Raji (cell line): Measurements from ENCODE around the gene SIX6.

Experiments
- POLR2A ChIP-seq: IDR thresholded peaks from 2 replicates; pipeline ENCODE4 v1.6.1; 2011; ENCODE audit warnings: low read depth, low read length, control low read depth; ENCODE audit not compliant: insufficient read depth

The SIX6 gene

DNA sequence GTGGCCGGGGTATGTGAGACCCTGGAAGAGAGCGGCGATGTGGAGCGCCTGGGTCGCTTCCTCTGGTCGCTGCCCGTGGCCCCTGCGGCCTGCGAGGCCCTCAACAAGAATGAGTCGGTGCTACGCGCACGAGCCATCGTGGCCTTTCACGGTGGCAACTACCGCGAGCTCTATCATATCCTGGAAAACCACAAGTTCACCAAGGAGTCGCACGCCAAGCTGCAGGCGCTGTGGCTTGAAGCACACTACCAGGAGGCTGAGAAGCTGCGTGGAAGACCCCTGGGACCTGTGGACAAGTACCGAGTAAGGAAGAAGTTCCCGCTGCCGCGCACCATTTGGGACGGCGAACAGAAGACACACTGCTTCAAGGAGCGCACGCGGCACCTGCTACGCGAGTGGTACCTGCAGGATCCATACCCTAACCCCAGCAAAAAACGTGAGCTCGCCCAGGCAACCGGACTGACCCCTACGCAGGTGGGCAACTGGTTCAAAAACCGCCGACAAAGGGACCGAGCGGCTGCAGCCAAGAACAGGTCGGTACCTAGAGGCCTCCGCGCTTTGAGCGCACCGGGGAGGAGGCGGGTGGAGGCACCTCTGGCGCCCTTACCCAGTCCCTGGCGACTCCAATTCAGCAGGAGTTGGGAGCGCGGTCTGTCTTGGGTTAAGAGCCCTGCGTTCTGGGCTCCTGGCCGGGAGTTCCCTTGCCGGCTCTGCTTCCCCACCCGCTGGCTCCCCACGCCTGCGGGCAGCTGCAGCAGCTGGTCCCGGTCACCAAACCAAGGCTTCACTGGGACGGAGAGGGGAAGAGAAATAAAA is 700 bp downstream of the SIX6 start:
- no peak for TF ChIP-seq POLR2A

DNA sequence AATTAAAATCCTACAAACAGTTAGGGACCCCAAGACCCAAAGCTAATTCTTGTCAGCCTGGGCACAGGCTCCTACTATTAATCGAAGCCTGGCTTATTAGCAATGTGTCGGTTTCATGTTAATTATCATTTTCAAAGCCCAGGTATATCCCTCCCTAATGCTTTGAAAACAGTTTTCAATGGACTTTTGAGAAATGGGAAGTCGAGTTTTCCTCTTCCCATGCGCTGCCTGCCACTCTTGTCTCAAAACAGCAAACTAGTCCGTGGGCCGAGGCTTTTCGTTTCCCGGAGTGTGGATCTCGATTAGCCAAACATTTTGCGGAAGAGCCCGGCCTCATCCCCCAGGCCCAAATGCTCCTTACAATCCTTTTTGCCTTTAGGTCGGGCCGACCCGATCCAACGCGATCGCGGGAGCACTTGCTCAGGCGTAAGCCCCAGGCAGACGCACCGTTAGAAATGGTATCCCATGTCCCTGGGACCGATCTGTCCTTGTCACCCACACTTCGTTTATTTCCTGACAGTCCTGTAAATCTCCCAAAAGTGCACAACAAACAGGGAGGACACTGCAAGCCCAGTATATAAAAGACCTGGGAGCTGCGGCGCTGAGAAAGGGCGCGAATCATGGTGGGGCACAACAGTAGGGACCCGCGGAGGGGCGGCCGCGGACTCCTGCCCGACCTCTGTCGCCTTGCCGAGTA is 1.5 kb downstream of the SIX6 start:
- TF ChIP-seq POLR2A, result no peak

DNA sequence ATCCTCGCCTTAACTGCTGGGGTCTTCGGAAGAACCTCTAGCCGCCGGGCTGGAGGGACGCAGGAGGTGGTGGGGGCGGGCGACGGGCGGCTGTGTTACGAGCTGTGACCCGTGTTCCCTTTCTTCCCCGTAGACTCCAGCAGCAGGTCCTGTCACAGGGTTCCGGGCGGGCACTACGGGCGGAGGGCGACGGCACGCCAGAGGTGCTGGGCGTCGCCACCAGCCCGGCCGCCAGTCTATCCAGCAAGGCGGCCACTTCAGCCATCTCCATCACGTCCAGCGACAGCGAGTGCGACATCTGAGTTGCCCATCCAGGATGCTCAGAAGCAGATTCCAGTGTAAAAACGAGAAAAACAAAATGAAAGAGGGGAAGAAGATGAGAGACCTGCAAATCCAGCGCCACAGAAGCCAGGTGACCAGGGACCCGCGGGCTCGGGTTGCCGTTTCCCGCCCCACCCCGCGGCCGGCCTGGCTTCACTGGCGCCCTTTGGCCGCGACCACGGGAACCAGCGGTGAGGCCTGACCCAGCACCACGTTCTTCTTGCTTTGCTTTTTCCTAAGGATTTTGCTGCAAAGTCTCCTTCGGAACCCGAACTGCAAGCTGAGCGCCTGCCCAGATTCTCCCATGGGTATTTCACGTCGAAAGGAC is 2.1 kb downstream of the SIX6 start:
- TF ChIP-seq POLR2A, result no peak

DNA sequence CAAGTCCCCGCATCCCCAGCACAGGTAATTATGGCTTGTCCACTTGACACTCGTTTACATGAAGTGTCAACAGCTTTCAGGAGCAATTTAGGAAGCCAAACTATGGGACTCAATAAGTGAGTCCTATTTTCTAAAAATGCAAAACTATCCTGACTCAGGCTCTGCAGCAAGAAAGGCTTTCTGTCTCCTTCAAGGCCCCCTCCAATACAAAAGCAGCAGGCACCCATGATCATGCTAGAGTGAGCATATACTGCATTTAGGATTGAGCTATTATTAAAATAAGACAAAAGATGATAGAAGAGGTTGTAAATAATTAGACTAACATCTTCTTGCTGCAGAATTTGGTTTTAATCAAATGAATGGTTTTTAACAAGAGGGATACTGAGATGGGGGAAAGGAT is 3.2 kb downstream of the SIX6 start:
- TF ChIP-seq POLR2A, result no peak

DNA sequence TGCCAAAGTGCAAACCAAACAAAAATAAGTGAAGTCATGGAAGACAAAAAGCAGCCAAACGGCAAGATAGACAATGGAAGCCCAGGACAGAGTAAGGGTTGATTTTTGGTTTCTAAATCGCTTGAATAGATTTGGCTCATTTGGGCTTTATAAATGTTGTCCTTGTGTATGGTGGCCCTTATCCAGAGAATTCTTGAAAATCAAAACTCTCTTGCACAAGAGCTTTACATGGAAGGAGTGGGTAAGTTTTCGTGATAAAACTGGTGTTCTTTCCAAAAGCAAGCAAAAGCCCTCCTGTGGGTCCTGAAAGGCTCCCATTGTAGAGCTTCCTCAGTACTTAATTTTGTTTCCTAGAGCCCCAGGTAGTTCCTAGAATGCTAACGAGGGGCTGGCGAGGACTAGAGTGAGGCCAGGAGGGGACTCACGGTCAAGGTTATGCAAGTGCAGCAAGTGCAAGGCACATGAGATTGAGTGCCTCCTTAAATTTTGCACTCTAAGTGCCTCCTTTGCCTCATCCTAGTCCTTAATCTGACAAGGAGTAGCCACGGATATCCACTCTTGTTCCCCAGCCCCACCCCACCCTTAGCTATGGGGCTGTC is 4.1 kb downstream of the SIX6 start:
- TF ChIP-seq POLR2A, result no peak

DNA sequence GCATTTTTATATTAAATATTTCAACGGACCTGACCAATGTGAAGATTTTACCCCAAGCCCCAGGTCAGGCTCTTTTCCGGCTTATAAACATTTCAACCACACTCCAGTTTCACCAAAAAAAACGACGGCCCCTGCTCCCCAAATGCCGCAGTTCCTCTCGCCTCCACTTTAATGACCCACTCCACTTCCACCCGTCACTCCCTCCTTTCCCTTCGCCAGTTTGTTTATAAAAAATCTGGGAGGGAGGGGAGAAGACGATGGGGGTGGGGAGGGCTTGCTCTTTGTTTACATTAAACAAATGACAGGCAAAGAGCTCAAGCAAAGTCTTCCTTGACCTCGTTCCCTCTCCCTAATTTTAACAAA is 5.4 kb downstream of the SIX6 start:
- no peak for TF ChIP-seq POLR2A

DNA sequence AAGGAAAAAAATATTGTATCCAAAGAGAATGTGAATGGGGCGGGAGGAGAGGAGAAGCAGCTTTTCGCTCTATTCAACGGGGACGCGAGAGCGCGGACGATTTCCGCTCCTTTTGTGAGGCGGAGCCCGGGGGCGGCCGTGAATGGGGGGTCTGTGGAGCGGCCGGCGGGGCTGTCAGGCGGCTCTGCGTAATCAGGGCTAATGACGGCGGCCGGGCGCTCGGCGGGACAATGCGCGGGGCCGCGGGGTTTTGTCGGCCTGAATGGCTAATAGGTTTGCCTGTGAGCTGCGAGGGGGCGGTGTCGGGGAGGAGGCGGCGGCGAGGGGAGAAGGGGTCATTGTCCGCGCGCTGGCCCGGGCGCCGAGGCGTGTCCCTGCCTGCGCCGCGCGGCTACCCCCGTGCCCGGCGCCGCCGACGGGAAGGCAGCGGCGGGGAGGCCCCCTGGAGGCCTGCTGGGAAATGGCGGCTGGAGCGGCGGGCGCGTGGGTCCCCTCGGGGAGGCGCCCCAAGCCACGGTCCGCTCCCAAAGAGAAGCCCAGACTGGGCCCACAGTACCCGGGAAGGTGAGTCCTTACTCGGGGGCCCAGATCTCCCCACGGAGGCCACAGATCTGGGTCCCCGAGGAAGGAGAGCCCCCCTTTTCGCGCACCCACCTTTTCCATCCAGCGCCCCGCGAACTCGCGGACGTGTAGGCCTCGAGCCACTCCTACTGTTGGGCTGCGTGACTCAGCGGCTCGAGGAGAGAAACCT is 6.0 kb downstream of the SIX6 start:
- no peak for TF ChIP-seq POLR2A

DNA sequence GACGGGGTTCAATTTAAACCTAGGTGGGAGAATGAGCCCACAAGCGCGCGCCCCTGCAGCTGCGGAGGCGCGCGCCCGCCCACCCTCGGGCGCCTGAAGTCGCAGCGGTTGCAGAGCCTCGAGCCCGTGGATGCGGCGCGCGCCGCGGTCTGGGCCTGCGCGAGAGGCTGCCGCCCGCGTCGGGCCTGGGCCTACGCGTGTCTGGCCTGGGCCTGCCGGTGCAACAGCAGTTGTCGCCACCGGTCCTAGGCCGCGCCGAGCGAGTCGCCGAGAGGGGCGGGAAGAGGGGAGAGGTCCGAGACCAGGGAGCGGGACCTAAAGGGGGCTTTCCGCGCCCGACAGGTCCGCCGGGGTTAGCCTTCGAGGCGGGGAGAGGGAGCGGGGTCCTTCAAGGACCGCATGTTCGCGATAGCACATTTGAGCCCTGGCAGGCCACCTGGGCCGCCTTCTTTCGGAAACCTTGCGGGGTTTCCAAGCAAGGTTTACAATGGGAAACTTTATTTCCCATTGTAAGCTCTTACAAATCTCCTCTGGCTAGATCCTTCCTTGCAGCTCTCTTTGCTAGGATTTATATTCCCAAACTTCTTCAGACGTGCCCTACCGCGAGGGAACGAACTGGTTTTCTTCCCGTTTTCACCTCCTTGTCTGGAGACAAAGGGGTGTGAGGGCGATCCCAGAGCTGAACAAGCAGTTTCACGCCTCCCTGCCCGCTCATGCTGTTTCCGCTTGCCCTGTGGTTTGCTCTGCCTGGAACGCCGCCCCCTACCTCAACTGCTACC is 6.8 kb downstream of the SIX6 start:
- no peak for TF ChIP-seq POLR2A

DNA sequence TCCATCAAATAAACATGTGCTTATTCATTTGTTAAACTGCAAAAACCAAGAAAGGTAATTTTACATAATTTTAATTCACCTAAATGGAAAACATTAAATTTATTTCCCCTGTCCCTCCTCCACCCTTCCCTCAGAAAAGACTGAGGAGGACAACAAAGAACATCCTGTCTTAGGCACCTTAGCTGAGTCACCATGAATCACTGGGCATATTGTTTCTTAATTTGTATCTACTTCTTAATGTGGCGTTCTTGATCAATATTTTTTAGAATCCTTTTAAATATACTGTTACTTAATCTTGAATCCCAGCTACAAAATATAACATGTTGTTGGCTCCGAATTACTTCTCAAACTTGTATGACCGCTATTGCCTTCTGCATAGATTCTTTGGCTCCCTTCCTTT is 23.5 kb downstream of the SIX6 start:
- TF ChIP-seq POLR2A, result no peak

DNA sequence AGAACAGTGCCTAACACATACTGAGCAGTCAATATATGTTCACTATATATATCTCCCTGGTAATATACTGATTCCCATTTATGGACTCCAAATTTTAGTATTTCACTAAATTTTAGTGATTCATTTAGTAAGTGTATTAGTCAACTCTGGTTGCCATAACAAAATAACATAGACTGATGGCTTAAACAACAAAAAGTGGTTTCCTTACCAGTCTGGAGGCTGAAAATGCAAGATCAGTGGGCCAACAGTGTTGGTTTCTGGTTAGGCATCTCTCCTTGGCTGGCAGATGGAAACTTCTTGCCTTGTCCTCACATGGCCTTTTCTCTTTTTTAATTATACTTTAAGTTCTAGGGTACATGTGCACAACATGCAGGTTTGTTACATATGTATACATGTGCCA is 28.7 kb downstream of the SIX6 start:
- TF ChIP-seq POLR2A, result no peak

DNA sequence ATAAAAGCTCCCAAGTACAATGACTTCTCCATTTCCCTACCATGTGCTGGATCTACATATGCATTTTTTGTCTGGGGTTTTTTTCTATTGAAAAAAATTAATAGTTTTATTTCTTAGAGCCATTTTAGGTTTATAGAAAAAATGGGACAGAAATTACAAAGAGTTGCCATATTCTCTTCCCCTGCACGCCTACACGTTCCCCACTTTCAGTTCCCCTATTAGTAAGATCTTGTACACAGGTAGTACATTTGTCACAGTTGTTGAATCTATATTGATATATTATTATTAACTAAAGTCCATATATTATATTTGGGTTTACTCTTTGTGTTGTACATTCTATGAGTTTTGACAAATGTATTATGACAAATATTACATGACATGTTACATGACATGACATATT is 35.7 kb downstream of the SIX6 start:
- no peak for TF ChIP-seq POLR2A

DNA sequence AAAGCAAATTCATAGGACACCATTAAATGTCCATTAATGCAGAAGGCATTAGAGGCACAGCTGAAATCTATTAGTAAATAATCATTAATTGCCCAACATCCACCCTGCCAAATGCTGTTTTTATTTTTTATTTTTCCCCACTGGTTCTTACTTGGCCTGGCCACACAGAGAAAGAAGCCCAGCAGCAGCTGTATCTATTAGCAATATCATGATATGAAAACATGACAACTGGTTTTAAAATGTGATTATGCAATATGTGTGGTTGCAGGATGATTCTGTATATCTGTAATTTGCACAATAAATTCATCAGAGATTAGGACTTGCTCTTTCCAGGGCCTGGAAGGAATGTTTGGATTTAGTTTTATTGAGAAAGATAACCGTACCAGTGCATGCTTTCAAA is 44.9 kb downstream of the SIX6 start:
- no peak for TF ChIP-seq POLR2A

DNA sequence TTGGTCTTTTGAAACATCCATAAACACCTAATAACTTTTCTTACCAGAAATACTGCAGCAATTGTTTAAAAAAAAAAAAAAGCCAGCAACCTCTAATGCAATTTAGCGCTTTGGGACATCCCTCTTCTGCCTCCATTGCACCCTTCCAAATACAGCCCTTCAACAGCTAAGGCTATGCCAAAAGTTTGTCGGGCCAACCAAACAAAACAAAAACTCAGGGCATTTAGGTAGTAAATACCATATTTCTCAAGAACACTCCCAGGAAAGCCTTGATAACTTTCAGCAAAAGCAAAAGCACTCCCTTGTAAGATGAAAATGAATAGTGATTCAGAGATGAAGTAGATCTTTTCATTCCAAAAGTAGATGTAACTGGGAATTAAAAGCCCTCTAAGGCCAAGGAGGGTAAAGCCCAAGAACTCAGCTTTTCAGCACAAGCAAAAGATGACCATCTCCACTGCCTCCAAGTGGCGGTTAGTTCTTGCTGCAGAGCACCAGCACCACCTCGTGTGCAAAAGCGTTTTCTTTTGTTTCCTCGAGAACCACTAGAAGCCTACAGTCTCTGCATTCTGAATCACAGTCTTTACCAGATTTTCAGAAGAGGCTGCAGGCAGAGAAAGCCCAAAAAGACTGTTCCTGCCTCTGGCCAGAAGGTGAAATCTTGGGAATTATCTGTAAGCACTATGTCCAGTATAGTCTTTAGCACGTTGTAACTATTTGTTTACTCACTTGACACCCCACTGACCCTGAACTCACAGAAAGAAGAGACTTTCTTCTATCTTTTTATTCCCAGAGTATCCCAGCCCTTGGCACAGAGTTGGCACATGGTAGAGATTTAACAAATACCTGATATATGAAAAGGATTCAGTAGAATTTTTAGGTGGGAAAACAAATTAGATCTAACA is 53.1 kb downstream of the SIX6 start:
- no peak for TF ChIP-seq POLR2A
